GM21737 (cell line): ENCODE results near the gene SOCS3.
"Not testable (repeated sequence)": the region's sequence is repeated elsewhere in the genome, so short reads cannot be mapped to it uniquely, and the experiment has no call there.

Source experiments
- ATAC-seq: cut with Tn5 transposase; IDR thresholded peaks from one replicate; pipeline ENCODE4 v1.9.1; 2021; ENCODE audit warnings: mild to moderate bottlenecking, moderate library complexity; ENCODE audit not compliant: unreplicated experiment

Gene SOCS3

DNA sequence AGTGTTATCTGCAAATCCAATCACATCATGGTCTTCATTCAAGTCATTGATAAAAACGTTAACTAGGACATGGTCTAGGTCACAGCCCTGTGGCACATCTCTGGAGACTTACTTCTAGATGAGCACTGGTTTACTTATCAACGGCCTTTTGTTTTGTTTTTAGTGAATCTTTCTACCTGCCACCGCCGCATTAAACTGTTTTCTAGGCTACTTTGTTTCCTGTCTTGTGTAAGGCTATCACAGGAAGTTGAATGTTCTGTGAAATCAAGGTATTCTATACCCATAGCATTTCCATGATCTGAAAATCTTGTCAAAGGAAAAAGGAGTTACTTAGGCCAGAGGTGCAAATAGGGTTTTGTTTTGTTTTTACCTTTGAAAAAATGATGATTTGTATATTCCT lies 26.9 kb downstream of the SOCS3 start:
- ATAC-seq: no peak

DNA sequence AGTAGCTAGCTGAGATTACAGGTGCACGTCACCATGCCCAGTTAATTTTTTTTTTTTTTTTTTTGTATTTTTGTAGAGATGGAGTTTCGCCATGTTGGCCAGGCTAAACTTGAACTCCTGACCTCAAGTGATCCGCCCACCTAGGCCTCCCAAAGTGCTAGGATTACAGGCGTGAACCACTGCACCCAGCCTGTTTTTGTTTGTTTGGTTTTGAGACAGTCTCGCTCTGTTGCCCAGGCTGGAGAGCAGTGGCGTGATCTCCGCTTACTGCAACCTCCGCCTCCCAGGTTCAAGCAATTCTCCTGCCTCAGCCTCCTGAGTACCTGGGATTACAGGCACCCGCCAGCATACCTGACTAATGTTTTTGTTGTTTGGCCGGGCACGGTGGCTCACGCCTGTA lies 28.5 kb downstream of the SOCS3 start:
- not testable (repeated sequence) for ATAC-seq

DNA sequence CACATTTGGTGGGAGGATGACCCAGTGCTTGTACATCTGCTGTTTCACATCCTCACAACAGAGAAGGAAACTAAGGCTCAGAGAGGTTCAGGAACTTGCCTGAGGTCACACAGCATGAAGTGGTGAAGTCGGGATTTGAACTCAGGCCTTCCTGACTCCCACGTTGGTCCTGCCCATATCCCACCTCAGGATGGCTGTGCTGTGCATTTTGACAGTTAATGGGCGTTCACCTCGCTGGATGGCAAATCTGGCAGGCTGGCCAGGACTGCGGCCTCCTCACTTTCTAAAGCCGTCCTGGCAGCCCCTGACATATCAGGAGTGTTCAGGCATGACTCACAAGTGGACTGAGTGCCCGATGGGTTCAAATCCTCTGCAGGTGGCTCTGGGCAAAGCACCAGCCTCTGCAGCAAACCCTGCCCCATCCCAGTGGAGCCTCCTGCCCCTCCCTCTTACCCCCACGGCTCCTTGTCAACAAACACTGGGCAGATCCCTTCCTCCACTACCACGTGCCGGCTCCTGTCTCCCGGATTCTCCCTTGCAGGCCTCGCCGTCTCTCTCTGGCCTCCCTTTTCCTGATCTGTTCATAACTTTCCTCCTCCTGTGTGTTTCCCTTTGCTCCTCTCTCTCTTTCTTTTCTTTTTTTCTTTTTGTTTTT lies 29.2 kb downstream of the SOCS3 start:
- ATAC-seq: no peak

DNA sequence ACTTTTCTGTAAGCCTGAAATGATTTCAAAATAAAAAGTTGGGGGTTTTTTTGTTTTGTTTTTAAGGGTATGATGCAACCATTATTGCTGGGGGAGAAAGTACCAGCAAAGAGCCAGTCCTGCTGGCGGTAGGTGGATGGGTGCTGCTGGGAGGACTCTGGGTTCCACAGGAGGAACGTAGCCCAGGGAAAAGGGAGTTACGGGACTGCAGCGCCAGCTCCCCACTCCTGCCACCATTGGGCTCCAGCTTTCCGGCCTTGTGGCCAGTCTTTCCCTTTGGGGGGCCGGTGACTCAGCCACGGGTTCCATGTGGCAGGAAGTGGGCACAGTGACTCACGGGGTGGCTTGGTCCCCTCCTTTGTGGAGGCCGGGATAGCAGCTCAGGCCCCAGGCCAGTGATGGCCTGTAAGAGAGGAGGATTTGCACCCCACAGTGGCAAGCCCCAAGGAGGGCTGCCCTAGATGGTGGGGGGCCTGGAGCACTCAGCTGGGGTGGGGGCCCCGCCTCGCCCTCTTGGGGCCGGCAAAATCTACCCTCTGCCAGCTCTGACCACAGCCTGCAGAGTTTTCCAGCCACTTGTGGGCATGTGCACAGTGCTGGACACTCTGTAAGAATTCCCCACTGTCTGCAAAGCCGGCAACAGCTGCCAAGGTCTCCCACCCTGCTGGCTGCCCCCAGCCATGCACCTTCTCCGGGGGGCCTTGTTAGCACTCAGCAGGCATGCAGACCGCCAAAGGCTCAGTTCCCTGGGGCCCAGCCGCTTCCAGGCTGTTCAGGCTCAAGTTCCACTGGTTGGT lies 30.4 kb downstream of the SOCS3 start:
- ATAC-seq: no peak

- ATAC-seq: no peak
Observed at GRCh38 chr17:78327880-78328279, 32.0 kb downstream of the SOCS3 start.

DNA sequence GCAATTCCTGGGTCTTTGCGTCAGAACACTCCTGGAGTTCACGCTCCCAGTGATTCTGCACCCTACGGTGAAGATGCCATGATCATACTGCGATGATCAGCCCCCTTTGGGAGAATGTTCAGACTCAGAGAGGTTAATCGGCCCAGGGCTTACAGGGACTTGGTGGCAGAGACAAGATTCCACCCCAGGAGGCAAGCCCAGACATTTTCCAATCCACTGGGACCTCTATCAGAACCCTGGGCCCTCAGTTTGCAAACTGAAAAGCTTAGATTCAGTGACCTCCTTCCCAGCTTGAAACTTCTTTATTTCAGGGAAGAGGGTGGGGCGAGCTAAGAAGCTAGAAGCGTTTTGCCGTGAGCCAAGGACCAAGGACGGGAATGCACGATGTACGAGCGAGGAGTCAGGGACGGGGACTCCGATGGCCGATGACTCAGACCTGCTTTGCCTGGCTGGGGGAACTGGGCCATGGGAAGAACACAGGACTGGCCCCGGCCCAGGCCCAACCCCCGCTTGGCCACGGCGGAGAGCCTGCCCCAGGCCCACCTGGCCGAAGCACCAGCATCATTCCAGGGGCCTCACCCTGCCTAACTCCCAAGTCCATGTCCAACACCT lies 34.7 kb downstream of the SOCS3 start:
- ATAC-seq: no peak

DNA sequence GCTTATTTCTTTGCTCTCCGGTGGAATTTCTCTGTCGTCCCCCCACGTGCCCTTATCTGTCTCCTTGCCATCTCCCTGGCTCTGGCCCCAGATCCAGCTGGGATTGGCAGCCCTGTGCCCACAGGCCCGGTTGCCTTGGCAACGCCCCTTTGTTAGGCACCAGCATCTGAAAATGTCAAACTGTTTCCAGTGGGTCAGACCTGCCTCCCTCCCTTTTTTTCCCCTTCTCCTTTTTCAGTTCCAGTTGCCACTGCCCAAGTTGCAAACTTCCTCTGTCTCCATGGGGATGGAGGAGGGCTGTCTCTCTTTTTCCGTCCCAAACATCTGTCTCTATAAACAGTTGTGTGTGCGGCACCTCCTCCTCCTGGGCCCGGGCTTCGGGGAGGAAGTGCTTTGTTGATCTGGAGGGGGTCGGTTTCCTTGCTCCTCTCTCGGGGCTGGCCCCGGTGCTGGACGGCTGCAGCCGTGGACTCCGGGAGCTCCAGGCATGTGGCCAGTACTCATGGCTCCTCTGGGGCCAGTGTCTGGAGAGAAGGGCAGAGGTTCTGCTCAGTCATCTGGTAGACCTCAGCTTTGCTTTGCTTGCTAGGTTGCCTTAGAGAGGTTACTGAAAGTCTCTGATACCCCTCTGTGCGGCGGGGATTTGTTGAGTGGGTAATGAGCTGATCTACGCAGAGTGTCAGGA lies 35.3 kb downstream of the SOCS3 start:
- ATAC-seq: no peak

- ATAC-seq: no peak
Observed at GRCh38 chr17:78323826-78324390, 36.0 kb downstream of the SOCS3 start.

- no peak for ATAC-seq
Observed at GRCh38 chr17:78322858-78323455, 36.9 kb downstream of the SOCS3 start.

DNA sequence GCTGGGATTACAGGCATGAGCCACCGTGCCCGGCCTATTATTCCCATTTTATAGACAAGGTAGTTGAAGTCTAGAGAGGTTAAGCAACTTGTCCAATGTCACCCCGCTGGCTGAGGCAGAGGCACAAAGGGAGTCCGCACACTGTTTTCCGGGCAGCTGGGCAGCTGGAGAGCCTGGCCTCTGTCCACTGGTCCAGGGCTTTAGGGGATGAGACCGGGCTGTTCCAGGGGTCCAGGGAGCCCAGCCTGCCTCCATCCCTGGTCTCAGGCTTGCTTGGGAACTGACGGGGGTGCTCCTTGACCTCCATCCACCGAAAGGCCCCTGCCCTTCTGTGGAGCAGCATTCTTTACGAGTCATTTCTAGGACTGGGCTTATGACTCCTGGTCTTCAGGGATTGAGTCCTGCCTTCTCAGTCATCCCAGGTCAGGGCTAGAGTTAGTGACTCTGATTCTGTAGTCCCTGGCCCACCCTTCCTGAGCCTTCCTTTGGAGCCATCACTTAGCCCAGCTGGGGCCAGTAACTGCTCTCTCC lies 37.5 kb downstream of the SOCS3 start:
- ATAC-seq: no peak

DNA sequence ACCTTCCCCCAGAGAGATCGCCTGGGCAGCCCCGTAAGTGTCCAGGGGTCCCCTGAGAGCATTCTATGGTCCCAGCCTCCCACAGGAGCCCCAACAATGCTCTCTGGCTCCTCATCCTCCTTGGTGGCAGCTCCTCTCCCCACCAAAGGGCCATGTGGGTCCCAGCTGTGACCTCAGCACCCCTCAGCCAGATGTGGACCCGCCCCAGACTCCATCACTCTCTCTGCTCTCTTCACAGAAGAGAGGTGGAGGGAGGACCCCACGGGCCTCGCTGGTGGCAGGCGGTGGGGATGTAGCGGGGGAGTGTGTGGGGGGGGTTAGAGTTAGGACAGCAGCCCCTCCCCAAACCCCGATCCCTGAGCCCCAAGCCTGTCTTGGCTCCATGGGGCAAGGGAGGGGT lies 41.0 kb downstream of the SOCS3 start:
- no peak for ATAC-seq

GRCh38 chr17:78318407-78318806 lies 41.5 kb downstream of the SOCS3 start:
- no peak for ATAC-seq

- ATAC-seq: no peak
Observed at GRCh38 chr17:78317794-78318400, 42.0 kb downstream of the SOCS3 start.

- ATAC-seq: no peak
Observed at GRCh38 chr17:78316867-78317789, 42.7 kb downstream of the SOCS3 start.

DNA sequence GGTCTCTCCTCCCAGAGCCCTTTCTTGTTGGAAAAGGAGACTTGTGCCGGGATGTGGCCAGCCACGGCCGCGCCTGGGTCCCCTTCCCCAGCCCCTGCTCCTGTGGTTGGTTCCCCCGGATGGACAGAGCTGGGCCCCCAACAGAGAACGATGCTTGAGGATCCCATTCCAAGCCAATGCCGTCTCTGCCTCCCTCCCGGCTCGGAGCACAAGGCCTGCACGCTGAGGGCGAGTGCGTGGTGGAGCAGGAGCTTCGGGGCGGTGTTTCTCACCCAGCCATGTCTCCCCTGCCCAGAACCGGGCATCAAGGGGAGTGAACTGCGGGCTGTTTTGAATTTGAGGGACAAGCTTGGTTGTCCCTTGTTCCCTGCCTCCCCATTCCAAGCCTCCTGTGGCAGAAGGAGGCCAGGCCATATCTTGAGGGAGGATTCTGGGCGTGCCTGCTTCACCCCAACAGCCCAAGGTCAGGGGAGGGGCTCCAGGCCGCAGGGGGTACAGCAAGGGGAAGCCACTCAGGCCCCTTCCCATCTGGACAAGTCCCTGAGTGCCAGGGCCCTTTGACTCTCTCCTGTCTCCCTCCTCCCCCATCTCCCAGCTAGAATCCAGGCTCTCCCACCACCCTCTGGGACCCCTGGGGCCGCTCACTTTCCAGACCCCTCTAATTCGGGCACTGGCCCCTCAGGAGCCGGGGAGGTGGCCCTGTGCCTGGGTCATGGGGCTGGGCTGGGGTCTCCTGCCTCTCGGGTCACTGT lies 43.6 kb downstream of the SOCS3 start:
- no peak for ATAC-seq

DNA sequence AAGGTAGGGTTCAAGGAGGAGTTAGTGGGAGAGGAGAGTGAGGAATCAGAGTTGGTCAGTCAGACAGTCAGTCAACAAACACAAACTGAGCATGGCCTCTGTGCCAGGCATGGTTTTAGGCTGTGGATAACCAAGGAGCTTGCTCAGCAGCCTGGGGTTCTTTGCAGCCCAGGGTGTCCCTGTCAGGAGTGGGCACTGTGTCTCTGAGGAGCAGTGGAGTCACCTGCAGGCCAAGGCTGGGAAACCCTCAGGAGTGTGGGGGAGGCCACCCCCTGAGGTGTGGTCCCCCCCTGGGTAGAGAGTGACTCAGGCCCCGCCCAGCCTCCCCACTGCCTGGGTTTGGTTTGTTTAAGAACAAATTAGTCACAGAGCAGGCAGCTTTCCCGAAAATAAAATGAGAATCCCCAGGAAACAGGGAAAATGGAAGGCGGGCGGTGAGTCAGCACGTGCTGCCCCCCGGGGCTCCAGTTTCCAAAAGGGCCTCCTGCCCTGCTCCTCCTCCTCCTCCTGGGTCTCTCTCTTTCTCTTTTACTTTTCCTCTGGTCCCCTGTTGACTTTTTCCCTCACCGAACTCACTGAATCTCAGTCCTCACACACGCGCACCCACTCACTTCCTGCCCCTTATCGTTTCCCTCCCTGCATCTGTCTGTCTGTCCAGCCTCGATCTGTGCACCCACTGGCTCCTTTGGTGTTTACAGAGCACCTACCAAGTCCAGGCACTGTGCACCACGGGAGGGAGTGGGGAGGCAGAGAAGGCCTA lies 44.3 kb downstream of the SOCS3 start:
- no peak for ATAC-seq

DNA sequence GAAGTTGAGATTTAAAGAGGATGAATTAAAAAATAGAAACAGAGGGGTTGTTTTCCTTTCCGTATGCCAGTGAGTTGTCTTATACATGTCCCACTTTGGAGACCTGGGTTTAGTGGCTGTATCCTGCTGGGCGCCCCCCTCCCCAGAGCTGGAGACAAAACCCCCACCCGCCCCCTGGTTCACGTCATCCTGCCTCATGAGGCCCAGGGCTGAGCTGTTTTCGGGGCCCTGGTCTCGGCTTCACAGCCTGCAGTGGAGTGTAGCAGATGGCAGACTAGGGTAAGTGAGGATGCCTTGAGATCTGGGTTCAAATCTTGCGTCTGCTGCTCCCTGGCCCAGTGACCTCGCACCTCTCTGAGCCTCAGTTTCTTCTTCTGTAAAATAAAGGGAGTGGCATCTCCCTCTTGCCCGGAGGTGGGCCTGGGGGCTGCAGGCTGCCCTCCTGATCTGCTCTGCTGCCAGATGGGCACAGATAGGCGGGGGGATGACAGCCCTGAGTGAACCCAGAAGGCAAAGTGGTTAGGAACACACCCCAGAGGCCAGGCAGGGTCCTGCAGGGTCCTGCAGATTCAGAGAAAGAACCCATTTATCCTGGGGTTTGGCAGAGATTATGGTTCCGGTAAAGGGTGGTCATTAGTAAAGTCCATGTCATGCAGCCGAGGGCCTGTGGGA lies 45.1 kb downstream of the SOCS3 start:
- ATAC-seq: no peak
